Stimulated activated CD4-positive, alpha-beta T cell treated with anti-CD3 and anti-CD28 coated beads, Interleukin-15, amount 100 ng/mL, for 48 hours (primary cell): Measurements from ENCODE around the gene MARK3.

Experiments
- DNase-seq, 2 donors: peaks; one replicate each; pipeline ENCODE4 v3.0.0-alpha.2; 2020; ENCODE audit warnings: low read depth in 2 of 2

The MARK3 gene

GRCh38 chr14:103393676-103394626 is 8.7 kb downstream of the MARK3 start:
- no peak for DNase-seq

- DNase-seq = no peak
Observed at GRCh38 chr14:103395244-103395643, 10.0 kb downstream of the MARK3 start.

GRCh38 chr14:103396463-103396862 is 11.2 kb downstream of the MARK3 start:
- no peak for DNase-seq

GRCh38 chr14:103398427-103399195 is 13.4 kb downstream of the MARK3 start:
- DNase-seq = no peak

DNA sequence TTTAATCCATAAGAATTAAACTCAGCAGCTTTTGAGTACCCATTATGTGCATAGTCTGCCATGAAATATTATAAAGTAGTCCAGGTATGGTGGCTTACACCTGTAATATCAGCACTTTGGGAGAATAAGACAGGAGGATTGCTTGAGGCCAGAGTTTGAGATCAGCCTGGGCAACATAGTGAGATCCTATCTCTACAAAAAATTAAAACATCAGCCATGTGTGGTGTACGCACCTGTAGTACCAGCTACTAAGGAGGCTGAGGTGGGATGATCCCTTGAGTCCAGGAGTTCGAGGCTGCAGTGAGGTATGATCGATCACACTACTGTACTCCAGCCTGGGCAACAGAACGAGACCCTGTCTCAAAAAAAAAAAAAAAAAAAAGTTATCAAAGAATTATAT is 15.3 kb downstream of the MARK3 start:
- no peak for DNase-seq

DNA sequence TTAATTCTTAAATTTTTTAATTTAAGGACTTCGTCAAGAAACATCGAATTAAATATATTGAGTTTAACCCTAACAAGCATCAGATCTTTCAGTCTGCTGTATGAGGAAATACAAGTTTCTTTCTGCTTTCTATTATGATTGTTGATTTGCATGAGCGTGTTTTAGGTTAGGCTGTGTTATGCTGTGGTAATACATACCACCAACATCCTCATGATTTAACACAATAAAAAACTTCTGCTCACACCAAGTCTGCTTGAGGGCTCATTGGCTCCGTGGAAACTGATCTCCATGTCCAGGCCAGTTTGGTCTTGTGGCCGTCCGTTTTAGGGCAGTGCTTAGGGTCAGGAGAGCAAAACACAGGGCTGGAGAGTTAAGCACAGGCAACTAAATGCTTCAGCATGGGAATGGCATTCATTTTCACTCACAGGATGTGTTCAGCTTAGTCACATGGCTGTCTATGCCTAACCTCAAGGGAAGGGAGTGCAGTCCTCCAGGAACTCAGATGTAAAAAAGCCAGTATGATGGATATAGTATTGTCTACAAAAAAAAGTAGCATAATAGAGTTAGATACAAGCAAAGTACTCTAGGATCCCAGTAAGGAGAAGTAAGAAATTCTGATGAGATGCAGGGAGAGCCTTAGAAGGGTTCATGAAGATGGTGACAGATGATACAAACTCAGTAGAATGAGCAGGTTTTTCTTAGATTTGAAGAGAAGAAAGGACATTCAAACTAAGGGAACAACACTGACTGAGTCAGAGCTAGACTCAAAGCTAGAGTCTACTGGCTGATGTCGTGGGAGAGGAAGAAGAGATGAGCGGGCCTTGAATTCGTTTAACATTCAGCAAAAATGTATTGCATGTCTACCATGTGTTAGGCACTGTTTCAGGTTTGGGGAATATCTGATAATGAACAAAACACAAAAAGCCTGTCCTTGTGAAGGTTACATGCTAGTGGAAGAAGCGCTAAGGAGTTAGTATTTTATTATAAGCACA is 16.3 kb downstream of the MARK3 start:
- DNase-seq = no peak

DNA sequence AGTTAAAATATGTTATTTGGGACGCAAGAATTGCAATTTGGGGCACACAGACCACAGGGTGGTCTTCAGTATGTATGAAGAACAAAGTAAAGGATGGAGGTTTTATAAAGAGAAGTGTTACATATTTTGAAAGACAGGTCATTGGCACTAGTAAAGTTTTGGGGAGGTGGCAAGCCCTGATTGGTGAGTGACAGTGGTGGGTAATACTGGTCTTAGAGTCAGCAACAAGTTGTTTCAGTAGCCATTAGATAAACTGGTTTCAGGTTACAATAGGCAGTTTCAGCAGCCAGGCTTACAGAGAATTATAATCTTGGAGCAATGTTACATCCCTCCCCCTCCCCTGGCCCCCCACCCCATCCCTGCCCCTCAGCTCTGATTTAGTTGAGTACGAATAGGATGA is 17.5 kb downstream of the MARK3 start:
- DNase-seq = no peak

- DNase-seq = no peak
Observed at GRCh38 chr14:103404032-103404918, 19.1 kb downstream of the MARK3 start.

GRCh38 chr14:103404920-103405319 is 19.7 kb downstream of the MARK3 start:
- DNase-seq = no peak

DNA sequence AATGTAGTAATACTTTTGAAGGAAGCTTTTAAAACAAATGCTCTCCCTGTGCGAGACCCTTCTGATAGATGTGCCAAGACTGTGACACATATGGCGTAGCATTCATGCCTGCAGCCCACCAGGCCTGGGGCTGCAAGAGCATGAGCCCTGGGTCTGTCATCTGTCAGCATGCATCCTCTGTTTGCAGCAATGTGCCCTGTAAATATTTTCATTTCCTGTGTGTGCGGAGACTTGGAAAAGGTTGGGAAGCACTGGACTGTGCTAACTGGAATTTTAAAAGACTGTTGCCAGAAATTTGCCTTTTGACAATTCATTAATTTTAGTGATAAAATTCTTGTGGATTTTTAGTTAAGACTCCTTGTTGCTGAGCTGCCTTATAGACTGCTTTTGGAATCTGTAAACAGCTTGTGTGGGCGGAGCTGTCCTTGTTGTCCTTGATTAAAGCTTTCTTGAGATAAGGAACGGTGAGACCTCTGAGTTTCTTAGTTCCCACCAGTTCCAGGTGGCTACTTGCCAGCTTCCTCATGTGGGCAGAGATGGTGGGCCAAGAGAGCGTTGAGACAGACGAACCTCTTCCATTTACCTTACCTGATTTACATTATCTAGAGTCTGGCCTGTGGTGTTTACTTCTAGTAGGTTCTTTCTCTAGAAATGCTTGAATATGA is 23.4 kb downstream of the MARK3 start:
- DNase-seq = no peak

DNA sequence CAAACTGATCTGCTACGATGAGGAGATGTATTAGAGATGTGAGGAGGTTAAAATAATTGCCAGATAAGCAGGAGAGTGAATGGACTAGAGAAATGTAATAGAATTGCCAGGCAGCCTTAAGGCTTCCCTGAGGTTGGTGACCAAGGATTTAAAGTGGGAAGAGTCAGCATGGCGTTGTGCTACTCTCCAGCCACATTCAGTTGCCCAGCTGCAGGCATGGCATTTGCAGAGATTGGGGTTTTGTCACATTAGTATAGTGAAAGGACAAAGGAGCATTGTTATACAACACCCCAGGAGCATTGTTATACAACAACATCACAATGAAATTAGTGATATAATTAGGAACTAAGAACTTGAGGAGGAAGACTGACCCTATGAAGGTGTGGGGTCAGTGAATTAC is 31.7 kb downstream of the MARK3 start:
- DNase-seq = no peak

DNA sequence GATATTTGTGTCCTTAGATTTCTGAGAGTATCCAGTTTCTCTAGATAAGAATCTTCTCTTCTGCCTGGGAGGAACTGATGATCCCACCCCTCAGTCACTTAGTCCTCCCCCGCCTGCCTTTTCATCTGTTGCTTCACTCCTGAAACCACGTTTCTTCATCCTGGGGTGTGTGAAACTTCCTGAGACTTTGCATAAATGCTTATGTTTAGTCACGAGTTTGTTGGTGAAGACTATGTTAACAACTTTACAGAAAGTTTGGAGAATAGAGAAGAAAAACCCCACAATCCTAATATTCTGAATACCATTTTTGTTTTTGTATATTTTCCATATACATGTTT is 33.2 kb downstream of the MARK3 start:
- no peak for DNase-seq

DNA sequence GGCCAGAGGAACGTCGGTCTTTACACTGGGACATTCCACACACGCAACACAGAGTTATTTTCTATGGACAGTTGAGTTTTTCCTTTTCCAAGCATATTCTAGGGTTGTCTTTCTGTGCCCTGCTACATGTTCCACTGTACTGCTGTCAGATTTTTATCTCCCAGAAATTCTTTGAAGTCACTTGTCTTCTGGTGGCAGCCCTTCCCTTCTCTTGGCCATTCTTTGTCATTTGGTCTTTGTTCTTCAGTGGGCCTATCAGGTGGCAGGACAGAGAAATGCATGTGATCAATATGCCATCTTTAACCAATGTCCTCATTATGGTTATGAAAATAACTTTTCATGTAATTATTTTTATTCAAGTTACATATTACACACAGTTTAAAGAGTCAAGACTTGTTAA is 36.3 kb downstream of the MARK3 start:
- DNase-seq = no peak

- no peak for DNase-seq
Observed at GRCh38 chr14:103423050-103423461, 37.8 kb downstream of the MARK3 start.

DNA sequence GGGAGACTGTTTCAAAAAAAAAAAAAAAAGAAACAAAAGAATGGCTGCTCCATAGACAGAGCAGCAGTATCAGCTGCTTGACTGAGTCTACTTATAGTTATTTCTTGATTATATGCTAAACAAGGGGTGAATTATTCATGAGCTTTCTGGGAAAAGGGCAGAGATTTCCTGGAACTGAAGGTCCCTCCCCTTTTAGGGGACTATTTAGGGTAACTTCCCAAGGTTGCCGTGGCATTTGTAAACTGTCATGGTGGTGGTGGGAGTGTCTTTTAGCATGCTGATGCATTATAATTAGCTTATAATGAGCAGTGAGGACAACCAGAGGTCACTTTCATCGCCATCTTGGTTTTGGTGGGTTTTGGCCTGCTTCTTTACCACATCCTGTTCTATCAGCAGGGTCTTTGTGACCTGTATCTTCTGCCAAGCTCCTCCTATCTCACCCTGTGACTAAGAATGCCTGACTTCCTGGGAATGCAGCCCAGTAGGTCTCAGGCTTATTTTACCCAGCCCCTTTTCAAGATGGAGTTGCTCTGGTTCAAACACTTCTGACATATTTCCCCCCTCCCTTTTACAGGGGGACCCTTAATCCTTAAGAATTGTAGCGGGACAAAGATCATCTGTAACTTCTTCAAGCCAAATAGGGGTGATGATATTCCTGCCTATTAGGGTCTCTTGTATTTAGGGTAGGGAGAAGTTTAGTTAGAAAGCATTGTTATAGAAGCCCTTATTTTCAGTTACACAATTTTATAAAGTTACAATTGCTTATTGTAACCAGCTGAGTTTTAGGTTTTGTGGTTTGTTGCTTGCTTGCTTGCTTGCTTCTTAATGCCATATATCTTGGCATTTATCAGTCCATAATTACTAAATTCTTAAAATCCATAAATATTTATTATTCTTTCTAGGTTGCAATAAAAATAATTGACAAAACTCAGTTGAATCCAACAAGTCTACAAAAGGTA is 42.5 kb downstream of the MARK3 start:
- DNase-seq = peak; percentile 4 to 11

DNA sequence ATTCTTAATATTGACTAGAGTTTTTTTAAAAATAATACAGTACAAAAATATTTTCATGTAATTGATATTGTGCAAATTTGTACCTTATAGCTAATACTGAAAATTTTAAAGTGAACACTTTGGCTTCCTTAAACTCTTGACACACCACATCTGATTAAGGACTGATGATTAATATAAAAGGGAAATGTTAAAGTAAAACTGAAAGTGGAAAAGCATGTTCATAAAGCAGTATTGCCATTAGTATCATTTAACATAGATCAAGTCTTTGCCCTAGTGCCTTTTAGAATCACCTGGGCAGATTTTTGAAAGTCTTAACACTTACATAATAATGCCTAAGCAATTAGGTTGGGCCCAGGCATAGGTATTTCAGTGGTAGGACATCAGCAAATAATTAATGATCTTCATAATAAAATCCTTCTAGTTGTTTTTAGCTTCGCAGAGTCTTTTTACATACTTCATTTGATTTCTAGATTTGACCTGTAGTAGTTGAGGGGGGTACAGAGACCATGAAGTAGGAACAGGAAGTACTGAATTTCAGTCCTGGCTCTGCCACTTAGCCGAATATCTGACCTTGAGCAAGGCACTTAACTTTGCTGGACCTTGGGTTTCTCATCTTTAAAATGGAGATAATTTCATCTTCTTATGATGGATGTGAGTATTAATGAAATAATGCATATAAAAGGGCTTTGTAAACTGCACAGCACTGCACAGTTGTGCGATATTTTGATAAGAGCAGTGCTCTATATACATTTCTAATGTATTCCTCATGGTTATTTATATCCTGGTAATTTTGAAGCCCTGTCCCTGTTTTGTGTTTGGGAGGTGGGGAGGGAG is 43.7 kb downstream of the MARK3 start:
- no peak for DNase-seq

DNA sequence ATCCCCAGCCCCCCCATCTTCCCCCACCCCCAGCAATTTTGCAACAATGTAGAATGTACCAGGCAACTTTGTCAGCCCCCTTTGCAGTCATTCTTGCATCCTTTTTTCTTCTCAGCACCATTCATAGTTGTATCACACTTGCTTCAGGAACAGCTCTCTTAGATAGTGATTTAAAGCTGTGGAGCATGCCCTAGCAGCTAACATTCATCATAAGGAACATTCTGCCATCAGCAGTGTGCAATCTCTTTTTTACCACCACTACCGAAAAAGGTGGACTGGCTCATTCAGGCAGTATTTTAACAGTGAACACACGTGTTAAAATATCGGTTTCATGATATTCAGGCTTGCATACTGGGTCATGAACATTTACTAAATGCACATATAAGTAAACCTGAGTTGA is 45.1 kb downstream of the MARK3 start:
- DNase-seq = no peak

DNA sequence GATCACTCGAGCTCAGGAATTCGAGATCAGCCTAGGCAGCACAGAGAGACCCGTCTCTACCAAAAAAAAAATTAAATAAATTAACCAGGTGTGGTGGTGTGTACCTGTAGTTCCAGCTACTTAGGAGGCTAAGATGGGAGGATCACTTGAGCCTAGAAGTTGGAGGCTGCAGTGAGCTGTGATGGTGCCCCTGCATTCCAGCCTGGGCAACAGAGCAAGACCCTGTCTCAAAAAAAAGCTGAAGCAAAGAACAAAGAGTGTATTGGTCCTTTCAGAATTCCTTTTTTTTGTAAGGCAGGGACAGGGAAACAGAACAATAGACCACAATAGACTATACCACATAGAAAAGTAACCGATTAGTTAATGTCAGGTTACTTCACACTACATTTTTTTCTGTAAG is 47.4 kb downstream of the MARK3 start:
- DNase-seq = no peak
